ENCODE data around the gene DAP.

GRCh38 chr5:10630126-10630525 is 130.9 kb downstream of the DAP start:
- TF ChIP-seq POLR2A (IDR thresholded peaks at IDR 0.05; ENCODE audit: low read depth, low read length) (no peak), TAF1 (IDR thresholded peaks at IDR 0.05; ENCODE audit: low read depth, low read length) (no peak), POLR2AphosphoS5 (IDR thresholded peaks at IDR 0.05; ENCODE audit: low read depth, low read length) (no peak)

Data from GM12891 (cell line).